HG03196 (cell line): Measurements from ENCODE around the gene KIRREL3.
"Not testable (repeated sequence)": the region's sequence is repeated elsewhere in the genome, so short reads cannot be mapped to it uniquely, and the experiment has no call there.

Experiments used
- ATAC-seq: cut with Tn5 transposase; IDR thresholded peaks from one replicate; pipeline ENCODE4 v1.9.1; 2021; ENCODE audit not compliant: unreplicated experiment

The KIRREL3 gene

GRCh38 chr11:126959700-126960099 is 40.9 kb downstream of the KIRREL3 start:
- ATAC-seq: no peak

- no peak for ATAC-seq
These were observed 43.9 kb downstream of the KIRREL3 start for GRCh38 chr11:126956635-126957034.

GRCh38 chr11:126952533-126952932 is 48.0 kb downstream of the KIRREL3 start:
- not testable (repeated sequence) for ATAC-seq

GRCh38 chr11:126951465-126951864 is 49.1 kb downstream of the KIRREL3 start:
- no peak for ATAC-seq

- ATAC-seq: no peak
These were observed 51.3 kb downstream of the KIRREL3 start for GRCh38 chr11:126949066-126949891.

GRCh38 chr11:126948563-126948962 is 52.0 kb downstream of the KIRREL3 start:
- ATAC-seq: no peak

- no peak for ATAC-seq
These were observed 55.3 kb downstream of the KIRREL3 start for GRCh38 chr11:126945319-126945718.

- no peak for ATAC-seq
These were observed 57.3 kb downstream of the KIRREL3 start for GRCh38 chr11:126943316-126943715.

GRCh38 chr11:126942146-126942545 is 58.4 kb downstream of the KIRREL3 start:
- no peak for ATAC-seq

GRCh38 chr11:126939552-126939951 is 61.0 kb downstream of the KIRREL3 start:
- no peak for ATAC-seq

- no peak for ATAC-seq
These were observed 61.9 kb downstream of the KIRREL3 start for GRCh38 chr11:126938718-126939117.

- ATAC-seq: no peak
These were observed 70.3 kb downstream of the KIRREL3 start for GRCh38 chr11:126930091-126930841.

GRCh38 chr11:126929179-126930061 is 71.2 kb downstream of the KIRREL3 start:
- no peak for ATAC-seq

GRCh38 chr11:126927623-126928022 is 72.9 kb downstream of the KIRREL3 start:
- ATAC-seq: no peak

GRCh38 chr11:126926376-126926791 is 74.2 kb downstream of the KIRREL3 start:
- no peak for ATAC-seq

- no peak for ATAC-seq
These were observed 75.1 kb downstream of the KIRREL3 start for GRCh38 chr11:126925321-126926093.

- no peak for ATAC-seq
These were observed 76.1 kb downstream of the KIRREL3 start for GRCh38 chr11:126924376-126925040.

- ATAC-seq: no peak
These were observed 79.7 kb downstream of the KIRREL3 start for GRCh38 chr11:126920833-126921232.

- ATAC-seq: peak; percentile 41
These were observed 81.3 kb downstream of the KIRREL3 start for GRCh38 chr11:126919147-126919823.
